HUDEP-2 (cell line): ENCODE data around the gene CRISP2.

Experiments
- DNase-seq, 76 experiments: peaks; one replicate each; lab custom pipeline; 2025; ENCODE audit not compliant: unreplicated experiment in 76 of 76; lab: John Stamatoyannopoulos, UW

CRISP2 gene

DNA sequence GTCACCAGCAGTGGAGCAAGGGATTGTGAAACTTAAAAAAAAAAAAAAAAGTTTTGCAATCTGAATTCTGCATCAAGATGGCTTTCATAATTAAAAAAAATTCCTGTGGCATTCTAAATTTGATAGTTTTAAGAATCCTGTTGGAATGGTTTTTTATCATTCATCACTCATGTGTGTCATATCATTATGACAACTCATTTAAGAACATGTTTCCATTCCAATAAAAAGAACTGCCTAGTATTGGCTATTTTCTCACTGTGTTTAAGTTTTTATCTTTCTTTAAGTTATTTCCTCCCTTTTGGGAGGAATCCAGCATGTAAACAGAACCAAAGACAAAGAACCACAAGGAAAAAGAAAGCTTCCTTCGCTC lies 50.5 kb downstream of the CRISP2 start:
- DNase-seq = no peak

DNA sequence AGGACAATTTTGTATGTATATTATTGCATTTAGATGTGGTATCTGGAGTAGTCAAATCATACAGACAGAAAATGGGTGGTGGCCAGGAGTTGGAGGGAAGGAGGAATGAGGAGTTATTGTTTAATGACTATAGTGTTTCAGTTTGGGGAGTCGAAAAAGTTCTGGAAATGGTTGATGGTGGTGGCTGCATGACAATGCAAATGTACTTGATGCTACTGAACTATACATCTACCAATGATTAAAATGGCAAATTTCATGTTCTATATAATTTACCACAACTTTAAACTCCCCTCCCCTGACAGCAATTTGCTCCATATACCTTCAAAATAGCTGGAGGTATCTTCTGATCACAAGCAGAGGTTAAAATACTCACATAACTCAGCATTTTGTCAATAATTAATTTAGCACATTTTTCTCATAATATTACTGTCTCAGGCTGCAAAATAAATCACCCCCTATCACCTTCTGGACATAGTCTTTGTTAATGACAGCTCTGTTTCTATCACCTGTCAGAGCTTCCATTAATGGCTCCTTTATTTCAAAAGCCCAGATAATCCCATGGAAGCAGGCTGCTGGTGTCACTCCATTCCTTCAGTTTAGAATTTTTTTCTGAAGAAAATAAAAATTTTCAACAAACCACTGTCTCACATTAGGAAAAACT lies 51.0 kb downstream of the CRISP2 start:
- DNase-seq = no peak

- DNase-seq = no peak
Observed at GRCh38 chr6:49653942-49654341, 59.4 kb downstream of the CRISP2 start.

DNA sequence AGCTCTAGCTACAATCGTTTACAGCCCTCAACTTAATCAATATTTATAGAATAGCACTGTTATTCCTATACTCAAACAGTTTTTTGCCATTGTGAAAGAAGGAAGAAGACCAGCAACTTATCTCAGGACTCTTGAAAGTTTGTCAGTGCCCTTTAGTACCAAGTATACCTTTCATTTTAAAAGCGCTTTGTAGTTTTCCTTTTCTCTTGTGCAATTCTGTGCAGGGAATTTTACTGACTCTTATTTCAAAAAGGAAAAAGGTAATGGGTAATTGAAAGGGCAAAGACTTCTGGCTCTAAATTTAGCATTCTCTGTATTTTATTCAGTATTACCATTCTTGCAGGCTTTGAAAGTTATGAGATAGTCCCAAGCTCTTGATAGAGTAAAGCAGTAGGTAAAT lies 59.9 kb downstream of the CRISP2 start:
- DNase-seq = no peak

GRCh38 chr6:49651239-49651638 lies 62.1 kb downstream of the CRISP2 start:
- DNase-seq = no peak

GRCh38 chr6:49649988-49650387 lies 63.4 kb downstream of the CRISP2 start:
- peak in 1 of 76 experiments; percentile 18 for DNase-seq

- DNase-seq = no peak
Observed at GRCh38 chr6:49648036-49648435, 65.3 kb downstream of the CRISP2 start.

DNA sequence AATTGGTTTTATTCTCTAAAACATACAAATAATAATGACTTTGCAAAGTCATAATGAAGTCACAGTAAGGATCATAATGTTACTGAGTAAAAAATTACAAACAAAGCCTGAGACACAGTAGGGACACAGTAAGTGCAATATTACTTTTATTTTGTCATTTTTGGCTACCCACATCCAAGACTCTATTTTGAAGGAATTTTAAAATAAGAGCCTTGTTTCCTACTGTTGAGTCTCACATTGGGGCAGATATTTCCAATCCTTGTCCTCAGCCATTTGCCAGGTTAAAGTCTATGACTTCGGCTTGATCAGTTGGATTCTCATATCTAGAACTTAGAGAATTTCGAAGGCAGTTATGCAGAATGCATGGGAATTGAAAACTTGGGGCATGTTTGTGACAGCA lies 65.9 kb downstream of the CRISP2 start:
- peak in 1 of 76 experiments; percentile 20 for DNase-seq

- peak in 1 of 76 experiments; percentile 50 for DNase-seq
Observed at GRCh38 chr6:49646942-49647341, 66.4 kb downstream of the CRISP2 start.

DNA sequence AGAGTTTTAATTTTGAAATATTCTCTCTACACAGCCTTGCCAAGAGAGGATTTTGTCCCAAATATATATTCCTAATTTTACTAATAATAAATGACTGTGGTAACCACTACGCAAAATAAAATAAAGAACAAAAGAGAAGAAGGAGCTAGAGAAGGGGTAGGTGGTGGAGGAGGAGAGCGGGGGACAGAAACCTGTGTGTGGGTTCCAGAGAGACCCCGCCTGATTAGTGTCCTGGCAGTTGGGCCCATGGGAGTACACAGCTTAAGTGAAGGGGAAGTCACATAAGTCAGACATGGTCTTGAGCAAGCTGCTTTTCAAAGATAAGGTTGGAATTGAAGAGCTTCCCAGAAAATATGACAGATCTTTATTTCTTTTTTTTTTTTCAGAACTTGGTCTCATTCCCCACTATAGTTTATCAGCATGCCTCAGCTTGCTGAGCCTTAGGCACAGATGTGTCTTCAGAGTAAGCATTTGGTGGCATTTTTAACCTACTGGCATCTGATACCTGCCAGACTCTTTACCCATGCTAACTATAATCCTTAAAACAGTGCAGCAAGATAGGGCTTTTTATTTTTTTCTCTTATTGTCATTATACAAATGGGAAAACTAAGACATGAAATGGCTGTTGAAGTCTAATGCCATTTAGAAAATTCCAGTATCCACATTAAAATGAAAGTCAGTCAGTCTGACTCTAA lies 67.1 kb downstream of the CRISP2 start:
- peak in 74 of 76 experiments; percentile 47 to 99 (median 87) for DNase-seq

DNA sequence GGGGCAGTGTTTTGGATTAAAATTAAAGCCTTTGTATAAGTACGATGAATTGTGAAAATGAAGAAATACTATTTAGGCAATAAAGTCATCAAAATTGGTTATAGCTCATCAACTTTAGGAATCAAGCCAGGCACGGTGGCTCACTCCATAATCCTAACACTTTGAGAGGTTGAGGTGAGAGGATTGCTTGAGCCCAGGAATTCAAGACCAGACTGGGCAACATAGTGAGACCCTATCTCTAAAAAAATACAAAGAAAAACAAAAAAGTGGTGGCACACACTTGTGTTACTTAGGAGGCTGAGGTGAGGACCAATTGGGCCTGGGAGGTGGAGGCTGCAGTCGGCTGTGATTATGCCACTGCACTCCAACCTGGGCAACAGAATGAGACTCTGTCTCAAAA lies 68.2 kb downstream of the CRISP2 start:
- DNase-seq = no peak
